ENCODE measurements around the gene KRTAP5-6. TPM values are rescaled to one million over a fixed set of nuclear protein-coding genes. Genes with fewer than 3 reads are reported as not detected.

The KRTAP5-6 gene
- total and polyA plus RNA-seq, 3 experiments from 2014 or later = not detected

DNA sequence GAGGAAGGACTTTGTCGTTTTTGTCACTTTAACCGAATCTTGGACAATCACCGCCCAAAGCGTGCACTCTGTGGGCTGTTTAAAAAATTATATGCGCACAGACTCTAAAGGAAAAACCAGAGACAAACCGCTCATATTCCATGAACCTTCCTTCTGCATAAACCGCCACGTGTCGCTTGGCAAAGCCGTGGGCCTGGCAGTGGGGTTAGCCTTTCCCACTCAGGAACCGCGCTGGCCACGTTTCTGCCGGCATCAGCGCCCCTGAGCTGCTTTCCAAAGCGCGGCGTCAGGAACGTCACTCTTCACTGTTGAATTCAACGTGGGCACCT is 44.6 kb upstream of the KRTAP5-6 start:
- Histone ChIP-seq H3K4me3 (ENCODE audit: low read length) (no peak overlapping the region), H3K36me3 (ENCODE audit: insufficient read depth, low read length) (no peaks in the 10 kb centered on the region), H3K4me1 (ENCODE audit: insufficient read depth, low read length) (no peaks in the 10 kb centered on the region), H3K9me3 (ENCODE audit: low read length) (no peaks in the 10 kb centered on the region), H3K27ac (ENCODE audit: low read depth, low read length) (no peak overlapping the region), H3K27me3 (ENCODE audit: insufficient read depth, low read length, poor library complexity, severe bottlenecking) (peaks cover 13% of the 10 kb centered on the region)
- Mint-ChIP-seq H3K4me1 (no peaks in the 10 kb centered on the region), H3K27me3 (peaks cover 11 to 41% of the 10 kb centered on the region in 2 donors), H3K27ac (no peak overlapping the region), H3K9me3 (no peaks in the 10 kb centered on the region), H3K36me3 (no peaks in the 10 kb centered on the region), H3K4me3 (no peak overlapping the region)
- ChIA-PET CTCF (interaction anchor here (0.6 to 3.1 kb wide), 33 partner anchors 9 to 680 kb away, joined by 3 to 49 read pairs (median 4); partner anchors contain the start of genes KRTAP5-6, LSP1, SYT8 and TOLLIP), POLR2A (no interaction called here)
- no peak for DNase-seq

DNA sequence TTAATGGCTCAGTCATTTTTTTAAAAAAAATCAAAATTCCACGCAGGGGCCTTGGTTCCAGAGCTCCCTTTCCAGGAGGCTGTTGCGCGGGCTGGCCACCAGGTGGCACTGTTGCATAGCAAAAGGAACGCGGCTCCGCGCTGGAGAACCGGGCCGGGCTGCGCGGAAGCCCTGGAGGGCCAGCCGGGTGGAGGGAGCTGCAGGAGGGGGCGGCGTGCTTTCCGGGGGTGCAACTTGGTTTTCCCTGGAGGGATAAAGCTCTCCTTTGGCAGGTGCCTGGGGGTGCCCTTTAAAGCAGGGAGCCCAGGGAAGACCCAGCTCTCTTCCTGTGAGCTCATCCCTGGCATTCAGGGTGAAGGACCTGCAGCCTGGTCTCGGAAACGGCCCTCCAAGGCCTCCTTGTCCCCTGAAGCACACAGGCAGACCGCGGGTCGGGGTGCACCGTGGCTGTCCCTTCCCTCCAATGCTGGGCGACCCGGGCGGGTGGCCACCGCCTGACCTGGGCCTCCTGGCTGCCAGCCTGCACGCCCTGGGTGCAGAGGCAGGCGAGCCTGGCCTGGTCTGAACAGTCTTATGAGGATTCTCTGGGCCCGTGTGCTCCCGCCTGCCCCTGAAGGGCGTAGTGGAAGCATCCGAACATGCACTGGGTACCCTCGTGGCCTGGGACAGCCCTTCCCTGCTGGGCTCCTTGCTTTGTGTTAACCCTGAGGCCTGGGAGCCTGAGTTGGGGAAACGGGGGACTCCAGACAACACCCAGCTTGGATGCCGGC is 44.0 kb upstream of the KRTAP5-6 start:
- Histone ChIP-seq H3K27me3 (ENCODE audit: insufficient read depth, low read length, poor library complexity, severe bottlenecking) (peaks cover 13% of the 10 kb centered on the region), H3K36me3 (ENCODE audit: insufficient read depth, low read length) (no peaks in the 10 kb centered on the region)
- no peak overlapping the region for H3K27ac Mint-ChIP-seq

DNA sequence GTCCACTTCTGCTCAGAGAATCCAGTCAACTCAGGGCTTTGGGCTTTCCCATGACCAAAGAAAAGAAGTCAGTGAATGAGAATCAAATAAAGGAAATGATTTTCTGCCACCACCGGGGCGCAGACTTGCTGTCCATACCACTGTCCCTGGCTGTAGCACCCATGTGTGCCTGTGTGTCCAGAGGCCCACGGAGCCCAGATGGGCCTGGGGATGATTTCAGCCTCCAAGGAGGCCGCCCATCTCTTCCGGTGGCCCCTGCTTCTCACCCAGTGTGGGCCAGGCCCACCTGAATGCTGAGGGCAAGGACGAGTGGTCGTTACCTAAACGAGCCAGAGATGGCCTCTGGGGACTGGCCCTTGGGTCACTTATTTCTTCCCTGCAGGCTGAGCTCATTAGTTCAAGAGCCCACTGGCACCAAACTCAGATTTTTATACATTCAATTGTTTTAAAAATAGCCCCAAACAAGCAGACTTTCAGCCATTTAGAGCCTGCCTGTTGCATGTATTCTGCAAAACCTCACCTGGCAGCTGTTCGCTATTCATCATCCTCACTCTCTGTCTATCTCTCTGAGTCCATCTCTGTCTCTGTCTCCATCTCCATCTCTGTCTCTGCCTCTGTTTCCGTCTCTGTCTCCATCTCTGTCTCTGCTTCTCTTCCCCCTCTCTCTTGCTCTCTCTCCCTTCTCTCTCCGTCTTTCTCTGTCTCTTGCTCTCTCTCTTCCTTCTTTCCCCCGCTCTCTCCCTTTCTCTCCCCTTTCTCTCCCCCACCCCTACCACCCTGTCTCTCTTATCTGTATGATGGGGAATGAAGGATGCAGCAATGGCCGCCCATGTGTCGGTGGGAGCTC is 43.2 kb upstream of the KRTAP5-6 start:
- H3K4me3 ChIP-seq (ENCODE audit: low read length) = no peak overlapping the region
- H3K27ac ChIP-seq (ENCODE audit: low read depth, low read length) = no peak overlapping the region
- no peaks in the 10 kb centered on the region for H3K9me3 ChIP-seq (ENCODE audit: low read length)
- H3K27me3 Mint-ChIP-seq = peaks cover 15 to 48% of the 10 kb centered on the region in 2 donors
- no peaks in the 10 kb centered on the region for H3K36me3 ChIP-seq (ENCODE audit: insufficient read depth, low read length)
- DNase-seq = no peak
- H3K9me3 Mint-ChIP-seq = peaks cover 0 to 2% (median 0%) of the 10 kb centered on the region in 5 donors
- H3K4me1 Mint-ChIP-seq = no peaks in the 10 kb centered on the region
- ChIA-PET CTCF (interaction anchor here (0.7 to 3.1 kb wide), 13 partner anchors 10 to 815 kb away, joined by 3 to 49 read pairs (median 8); partner anchors contain the start of gene SYT8), POLR2A (no interaction called here)
- H3K36me3 Mint-ChIP-seq = no peaks in the 10 kb centered on the region
- H3K4me1 ChIP-seq (ENCODE audit: insufficient read depth, low read length) = no peaks in the 10 kb centered on the region
- H3K27me3 ChIP-seq (ENCODE audit: insufficient read depth, low read length, poor library complexity, severe bottlenecking) = peaks cover 13% of the 10 kb centered on the region
- H3K27ac Mint-ChIP-seq = no peak overlapping the region
- no peak overlapping the region for H3K4me3 Mint-ChIP-seq

More for the DNA sequence above, 44.0 kb upstream of the KRTAP5-6 start:
- Histone ChIP-seq H3K4me1 (ENCODE audit: insufficient read depth, low read length) (no peaks in the 10 kb centered on the region), H3K27ac (ENCODE audit: low read depth, low read length) (no peak overlapping the region), H3K4me3 (ENCODE audit: low read length) (no peak overlapping the region), H3K9me3 (ENCODE audit: low read length) (no peaks in the 10 kb centered on the region)
- ChIA-PET CTCF (interaction anchor here (0.6 to 3.1 kb wide), 34 partner anchors 10 to 681 kb away, joined by 3 to 49 read pairs (median 4); partner anchors contain the start of genes KRTAP5-6, LSP1, SYT8 and TOLLIP), POLR2A (no interaction called here)
- Mint-ChIP-seq H3K4me3 (no peak overlapping the region), H3K27me3 (peaks cover 15 to 45% of the 10 kb centered on the region in 2 donors), H3K36me3 (no peaks in the 10 kb centered on the region), H3K9me3 (peaks cover 0 to 1% (median 0%) of the 10 kb centered on the region in 5 donors), H3K4me1 (no peaks in the 10 kb centered on the region)
- peak; percentile 65 to 82 (median 71) for DNase-seq

DNA sequence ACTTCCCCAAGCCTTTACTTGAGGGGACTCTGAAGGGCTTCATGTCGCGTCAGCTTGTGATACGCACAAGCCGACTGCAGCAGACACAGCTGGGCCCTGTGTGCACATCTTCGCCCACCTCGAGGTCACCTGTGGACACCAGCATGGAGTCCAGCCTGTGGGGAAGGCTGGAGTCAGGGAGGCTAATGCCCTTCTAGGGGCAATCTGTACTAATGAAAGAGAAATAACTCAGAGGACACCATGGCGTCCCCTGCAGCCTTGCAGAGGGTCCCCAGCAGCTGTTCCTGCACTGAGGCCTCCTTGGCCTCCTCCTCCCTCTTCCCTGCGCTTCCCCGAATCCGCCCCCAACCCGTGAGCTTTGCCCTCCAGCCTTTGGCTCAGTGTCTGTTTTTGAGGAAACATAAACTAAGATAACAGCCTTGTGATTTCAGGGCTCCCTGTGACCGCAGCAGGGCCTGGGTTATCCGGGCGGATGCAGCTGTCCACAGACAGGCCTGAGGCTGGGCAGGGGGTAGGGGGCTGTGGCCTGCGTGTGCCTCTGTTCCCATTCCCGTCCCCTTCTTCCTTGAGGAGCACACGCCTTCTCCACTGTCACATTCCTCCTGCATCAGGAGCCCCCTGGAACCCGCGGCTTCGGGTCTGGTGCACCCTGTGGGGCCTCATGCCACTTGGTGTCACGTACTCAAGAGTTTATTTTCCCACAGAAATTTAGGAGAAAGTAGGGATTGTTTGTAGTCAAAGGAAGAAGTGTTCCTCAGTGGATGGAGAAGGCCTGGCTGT is 42.4 kb upstream of the KRTAP5-6 start:
- no peaks in the 10 kb centered on the region for H3K36me3 Mint-ChIP-seq

DNA sequence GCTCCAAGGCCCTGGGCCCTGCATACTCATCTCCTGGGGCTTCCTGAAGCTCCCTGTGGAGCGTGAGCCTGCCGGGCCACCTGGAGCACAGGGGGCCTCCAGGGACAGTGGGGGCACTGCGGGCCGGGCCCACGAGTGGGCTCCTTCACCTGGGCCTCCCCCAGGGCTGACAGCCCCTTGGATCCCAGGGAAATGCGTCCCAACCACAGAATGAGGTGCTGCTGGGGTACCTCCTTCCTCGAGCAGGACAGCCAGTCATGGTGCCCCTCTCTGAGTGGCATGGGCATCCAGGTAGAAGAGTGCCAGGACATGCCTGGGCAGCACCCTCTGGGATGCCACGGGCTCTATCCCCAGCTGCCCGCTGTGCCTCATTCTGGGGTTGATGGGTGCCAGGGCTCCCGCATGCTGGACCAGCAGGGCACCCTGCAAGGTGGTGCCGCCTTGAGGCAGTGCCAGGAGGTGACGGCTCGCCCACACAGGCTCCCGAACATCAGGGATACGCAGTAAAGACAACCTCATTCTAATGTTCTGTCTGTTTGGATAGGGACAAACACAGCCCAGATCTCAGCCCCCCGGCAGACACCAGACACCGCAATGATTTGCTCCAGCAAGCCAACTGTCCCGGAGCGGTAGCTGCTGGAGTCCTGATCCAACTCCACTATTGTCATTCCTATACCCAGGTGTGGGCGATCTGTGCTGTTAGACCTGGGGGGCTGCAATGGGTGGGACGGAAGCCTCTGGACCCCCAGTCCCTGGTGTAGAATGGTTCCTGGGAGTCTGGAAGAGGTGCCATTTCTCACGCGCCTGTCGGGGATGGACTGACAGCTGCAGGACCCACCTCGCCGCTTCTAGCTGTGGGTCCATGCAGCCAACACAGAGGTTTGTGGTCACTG is 41.6 kb upstream of the KRTAP5-6 start:
- CTCF ChIA-PET = interaction anchor here (3.1 kb wide), 2 partner anchors 37 to 179 kb away, joined by 36 to 49 read pairs; partner anchors contain the start of gene SYT8
- Mint-ChIP-seq H3K36me3 (no peaks in the 10 kb centered on the region), H3K9me3 (peaks cover 0 to 2% (median 0%) of the 10 kb centered on the region in 5 donors), H3K4me1 (peaks cover 0 to 12% (median 10%) of the 10 kb centered on the region in 3 donors), H3K27me3 (peaks cover 28 to 61% of the 10 kb centered on the region in 2 donors), H3K4me3 (no peak overlapping the region), H3K27ac (no peak overlapping the region)
- peaks cover 10% of the 10 kb centered on the region for H3K4me1 ChIP-seq (ENCODE audit: insufficient read depth, low read length)
- no peaks in the 10 kb centered on the region for H3K9me3 ChIP-seq (ENCODE audit: low read length)
- H3K27me3 ChIP-seq (ENCODE audit: insufficient read depth, low read length, poor library complexity, severe bottlenecking) = peaks cover 13% of the 10 kb centered on the region
- no peak overlapping the region for H3K27ac ChIP-seq (ENCODE audit: low read depth, low read length)
- no peak for DNase-seq
- POLR2A ChIA-PET = no interaction called here
- no peaks in the 10 kb centered on the region for H3K36me3 ChIP-seq (ENCODE audit: insufficient read depth, low read length)
- H3K4me3 ChIP-seq (ENCODE audit: low read length) = no peak overlapping the region

More for the DNA sequence above, 42.4 kb upstream of the KRTAP5-6 start:
- no peak overlapping the region for H3K4me3 Mint-ChIP-seq
- no peak overlapping the region for H3K27ac Mint-ChIP-seq
- Histone ChIP-seq H3K9me3 (ENCODE audit: low read length) (no peaks in the 10 kb centered on the region), H3K4me3 (ENCODE audit: low read length) (no peak overlapping the region), H3K27ac (ENCODE audit: low read depth, low read length) (no peak overlapping the region), H3K4me1 (ENCODE audit: insufficient read depth, low read length) (peaks cover 4% of the 10 kb centered on the region), H3K27me3 (ENCODE audit: insufficient read depth, low read length, poor library complexity, severe bottlenecking) (peaks cover 13% of the 10 kb centered on the region), H3K36me3 (ENCODE audit: insufficient read depth, low read length) (no peaks in the 10 kb centered on the region)
- H3K27me3 Mint-ChIP-seq = peaks cover 22 to 53% of the 10 kb centered on the region in 2 donors
- DNase-seq = no peak
- ChIA-PET CTCF (interaction anchor here (0.7 to 3.1 kb wide), 4 partner anchors 38 to 814 kb away, joined by 3 to 49 read pairs (median 20); partner anchors contain the start of gene SYT8), POLR2A (no interaction called here)
- H3K4me1 Mint-ChIP-seq = peaks cover 0 to 5% (median 4%) of the 10 kb centered on the region in 3 donors
- peaks cover 0 to 2% (median 0%) of the 10 kb centered on the region in 5 donors for H3K9me3 Mint-ChIP-seq

DNA sequence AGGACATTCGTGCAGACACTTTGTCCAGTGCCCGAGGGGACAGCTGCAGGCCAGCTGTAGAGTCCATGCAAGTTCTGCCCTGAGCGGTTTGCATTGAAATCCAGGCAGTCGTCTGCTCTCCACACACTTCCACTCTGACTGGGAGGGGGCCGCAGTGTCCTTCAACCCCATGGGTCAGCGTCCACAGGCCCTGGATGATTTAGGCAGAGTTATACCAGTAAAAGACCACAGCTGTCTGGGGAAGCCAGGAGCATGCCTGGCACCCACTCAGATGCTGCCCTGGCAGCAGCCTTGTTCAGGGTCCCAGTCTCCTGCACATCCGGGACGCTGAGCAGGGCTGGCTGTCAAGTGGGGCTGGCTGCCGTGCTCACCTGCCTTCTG is 40.9 kb upstream of the KRTAP5-6 start:
- no peaks in the 10 kb centered on the region for H3K36me3 Mint-ChIP-seq
- peaks cover 0 to 2% (median 0%) of the 10 kb centered on the region in 5 donors for H3K9me3 Mint-ChIP-seq
- Histone ChIP-seq H3K4me1 (ENCODE audit: insufficient read depth, low read length) (peaks cover 10% of the 10 kb centered on the region), H3K36me3 (ENCODE audit: insufficient read depth, low read length) (no peaks in the 10 kb centered on the region), H3K9me3 (ENCODE audit: low read length) (no peaks in the 10 kb centered on the region), H3K27ac (ENCODE audit: low read depth, low read length) (no peak overlapping the region), H3K4me3 (ENCODE audit: low read length) (no peak overlapping the region), H3K27me3 (ENCODE audit: insufficient read depth, low read length, poor library complexity, severe bottlenecking) (peaks cover 13% of the 10 kb centered on the region)
- no peak overlapping the region for H3K4me3 Mint-ChIP-seq
- CTCF ChIA-PET = no interaction called here
- no peak for DNase-seq
- peaks cover 27 to 63% of the 10 kb centered on the region in 2 donors for H3K27me3 Mint-ChIP-seq
- peaks cover 0 to 14% (median 10%) of the 10 kb centered on the region in 3 donors for H3K4me1 Mint-ChIP-seq
- POLR2A ChIA-PET = no interaction called here
- H3K27ac Mint-ChIP-seq = no peak overlapping the region

DNA sequence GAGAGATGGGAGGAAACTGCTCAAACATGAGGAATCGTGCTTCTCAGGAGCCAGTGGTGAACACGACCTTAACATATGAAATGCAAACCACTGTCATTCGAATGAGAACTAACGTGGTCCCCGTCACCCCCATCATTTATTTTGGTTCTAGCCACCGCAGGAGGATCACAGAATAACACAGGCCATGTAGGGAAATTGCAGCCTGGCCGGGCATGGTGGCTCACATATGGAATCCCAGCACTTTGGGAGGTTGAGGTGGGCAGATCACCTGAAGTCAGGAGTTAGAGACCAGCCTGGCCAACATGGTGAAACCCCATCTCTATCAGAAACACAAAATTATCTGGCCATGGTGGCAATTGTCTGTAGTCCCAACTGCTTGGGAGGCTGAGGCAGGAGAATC is 40.3 kb upstream of the KRTAP5-6 start:
- Mint-ChIP-seq H3K36me3 (no peaks in the 10 kb centered on the region), H3K4me3 (no peak overlapping the region), H3K27me3 (peaks cover 27 to 61% of the 10 kb centered on the region in 2 donors), H3K9me3 (peaks cover 0 to 2% (median 0%) of the 10 kb centered on the region in 5 donors), H3K27ac (no peak overlapping the region), H3K4me1 (peaks cover 0 to 15% (median 10%) of the 10 kb centered on the region in 3 donors)
- Histone ChIP-seq H3K27me3 (ENCODE audit: insufficient read depth, low read length, poor library complexity, severe bottlenecking) (peaks cover 13% of the 10 kb centered on the region), H3K27ac (ENCODE audit: low read depth, low read length) (no peak overlapping the region), H3K4me1 (ENCODE audit: insufficient read depth, low read length) (peaks cover 10% of the 10 kb centered on the region), H3K9me3 (ENCODE audit: low read length) (no peaks in the 10 kb centered on the region), H3K4me3 (ENCODE audit: low read length) (no peak overlapping the region), H3K36me3 (ENCODE audit: insufficient read depth, low read length) (no peaks in the 10 kb centered on the region)
- CTCF ChIA-PET = no interaction called here
- POLR2A ChIA-PET = no interaction called here
- DNase-seq = no peak
